Vagina (tissue), 2 donors: ENCODE measurements around the gene SRL. TPM values are rescaled to one million over a fixed set of nuclear protein-coding genes. Genes with fewer than 3 reads are reported as not detected.
A peak's percentile ranks its signal among the peaks of the same experiment; 100 is the strongest.
"Not testable (repeated sequence)": the region's sequence is repeated elsewhere in the genome, so short reads cannot be mapped to it uniquely, and the experiment has no call there.

ENCODE experiments used
- DNase-seq, 2 donors: peaks; one replicate each; pipeline ENCODE4 v3.0.0-alpha.2; 2017; ENCODE audit errors: extremely low spot score in 2 of 2
- H3K27ac ChIP-seq: fragments of 200-600 bp; sonication (generic); one replicate; pipeline ENCODE4 v1.5.1; 2019
- H3K27me3 ChIP-seq: fragments of 200-600 bp; sonication (generic); one replicate; pipeline ENCODE4 v1.5.1; 2019
- H3K36me3 ChIP-seq, 2 donors: fragments of 200-600 bp; sonication (generic); one replicate each; pipeline ENCODE4 v1.5.1; 2017 to 2019
- H3K4me1 ChIP-seq: fragments of 200-600 bp; sonication (generic); one replicate; pipeline ENCODE4 v1.5.1; 2019
- H3K4me3 ChIP-seq, 2 donors: fragments of 200-600 bp; sonication (generic); 1 replicate in 1 of 2; 2 replicates in 1 of 2; pipeline ENCODE4 v1.5.1; 2016 to 2019
- H3K9me3 ChIP-seq: fragments of 200-600 bp; sonication (generic); one replicate; pipeline ENCODE4 v1.5.1; 2019
- POLR2A ChIP-seq, 2 donors: fragments of 450-650 bp; IDR thresholded peaks; one replicate each; pipeline ENCODE4 v1.6.1; 2017; ENCODE audit warnings: antibody characterized with exemption in 2 of 2, mild to moderate bottlenecking in 2 of 2, moderate library complexity in 2 of 2
- POLR2AphosphoS5 ChIP-seq, 2 donors: sonication (generic); formaldehyde crosslinking; IDR thresholded peaks; one replicate each; pipeline ENCODE4 v1.9.0; 2017; ENCODE audit warnings: antibody characterized with exemption in 2 of 2, mild to moderate bottlenecking in 2 of 2, low read depth in 1 of 2; ENCODE audit not compliant: insufficient read depth in 1 of 2
- intact Hi-C: fragments of 100-400 bp; cut with DNase I; formaldehyde crosslinking; loops from one replicate; pipeline ENCODE4 v1.15.1; 2023
- total RNA-seq: library from RNA; depleted of rRNA; stranded (reverse); fragments of >200 nt; gene quantifications from one replicate; pipeline ENCODE4 v1.2.3, GENCODE V29; 2016
- TF ChIP-seq, protein P1 (sequence below), 3 experiments: fragments of 450-650 bp in 2 of 3; fragments of 200-600 bp in 1 of 3; sonication (generic) in 1 of 3; IDR thresholded peaks; one replicate each; pipeline ENCODE4 v1.5.1; 2017 to 2019; ENCODE audit warnings: antibody characterized with exemption in 3 of 3, mild to moderate bottlenecking in 2 of 3, moderate library complexity in 2 of 3

SRL gene
- total RNA-seq, 1 donor from 2014 or later, result 1.5 TPM

DNA sequence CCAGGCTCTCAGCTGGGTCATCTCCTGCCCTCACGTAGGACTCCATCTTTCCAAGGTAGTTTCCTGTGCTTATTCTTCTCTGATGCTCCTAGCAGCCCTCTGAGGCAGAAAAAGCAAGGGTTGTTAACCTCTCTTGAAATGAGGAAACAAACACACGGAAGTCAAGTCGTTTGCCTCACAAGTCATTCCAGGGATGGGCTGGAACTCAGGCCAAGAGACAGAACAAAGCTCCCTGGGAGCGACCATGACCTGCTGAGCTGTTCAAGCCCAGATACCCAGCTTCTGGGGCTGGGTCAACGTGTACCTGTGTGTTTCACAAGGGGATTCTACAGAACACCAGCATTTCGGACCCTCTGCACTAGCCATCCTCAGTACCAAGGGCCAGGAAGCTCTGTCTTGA is 28.1 kb downstream of the SRL start:
- H3K27ac ChIP-seq, result peak overlapping the region; percentile 68
- intact Hi-C loops, result no loop called here
- H3K9me3 ChIP-seq, result no peaks in the 10 kb centered on the region
- no peak overlapping the region for H3K4me3 ChIP-seq
- H3K36me3 ChIP-seq, result no peaks in the 10 kb centered on the region
- TF ChIP-seq, protein P1, sequence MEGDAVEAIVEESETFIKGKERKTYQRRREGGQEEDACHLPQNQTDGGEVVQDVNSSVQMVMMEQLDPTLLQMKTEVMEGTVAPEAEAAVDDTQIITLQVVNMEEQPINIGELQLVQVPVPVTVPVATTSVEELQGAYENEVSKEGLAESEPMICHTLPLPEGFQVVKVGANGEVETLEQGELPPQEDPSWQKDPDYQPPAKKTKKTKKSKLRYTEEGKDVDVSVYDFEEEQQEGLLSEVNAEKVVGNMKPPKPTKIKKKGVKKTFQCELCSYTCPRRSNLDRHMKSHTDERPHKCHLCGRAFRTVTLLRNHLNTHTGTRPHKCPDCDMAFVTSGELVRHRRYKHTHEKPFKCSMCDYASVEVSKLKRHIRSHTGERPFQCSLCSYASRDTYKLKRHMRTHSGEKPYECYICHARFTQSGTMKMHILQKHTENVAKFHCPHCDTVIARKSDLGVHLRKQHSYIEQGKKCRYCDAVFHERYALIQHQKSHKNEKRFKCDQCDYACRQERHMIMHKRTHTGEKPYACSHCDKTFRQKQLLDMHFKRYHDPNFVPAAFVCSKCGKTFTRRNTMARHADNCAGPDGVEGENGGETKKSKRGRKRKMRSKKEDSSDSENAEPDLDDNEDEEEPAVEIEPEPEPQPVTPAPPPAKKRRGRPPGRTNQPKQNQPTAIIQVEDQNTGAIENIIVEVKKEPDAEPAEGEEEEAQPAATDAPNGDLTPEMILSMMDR (IDR thresholded peaks at IDR 0.05), result no peak
- no peak for TF ChIP-seq POLR2AphosphoS5 (IDR thresholded peaks at IDR 0.05; ENCODE audit: insufficient read depth in 1 of 2, low read depth in 1 of 2)
- TF ChIP-seq POLR2A (IDR thresholded peaks at IDR 0.05), result no peak
- no peaks in the 10 kb centered on the region for H3K27me3 ChIP-seq
- peaks cover 36% of the 10 kb centered on the region for H3K4me1 ChIP-seq
- DNase-seq, result no peak

DNA sequence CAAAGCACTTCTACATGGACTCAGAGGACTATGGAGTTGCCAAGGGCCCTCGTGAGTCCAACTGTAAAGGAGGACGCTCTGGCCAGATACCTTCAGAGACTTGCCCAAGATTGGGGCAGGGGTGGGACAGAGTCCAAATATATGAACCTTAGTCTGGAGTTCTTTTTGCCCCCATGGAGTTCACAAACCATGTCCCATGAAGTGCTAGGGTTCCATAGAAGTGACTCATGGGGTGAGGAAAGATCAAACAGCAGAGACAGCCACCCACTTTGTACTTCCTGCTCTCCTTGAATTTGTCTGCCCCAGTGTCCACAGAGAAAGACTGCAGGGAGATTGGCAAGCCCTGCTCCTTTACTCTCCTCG is 29.0 kb downstream of the SRL start:
- H3K9me3 ChIP-seq, result no peaks in the 10 kb centered on the region
- no peak for DNase-seq
- peak overlapping the region; percentile 68 for H3K27ac ChIP-seq
- H3K27me3 ChIP-seq, result no peaks in the 10 kb centered on the region
- intact Hi-C loops, result no loop called here
- no peaks in the 10 kb centered on the region for H3K36me3 ChIP-seq
- TF ChIP-seq, protein P1 (IDR thresholded peaks at IDR 0.05), result no peak
- TF ChIP-seq POLR2A (IDR thresholded peaks at IDR 0.05), result no peak
- no peak for TF ChIP-seq POLR2AphosphoS5 (IDR thresholded peaks at IDR 0.05; ENCODE audit: insufficient read depth in 1 of 2, low read depth in 1 of 2)
- peaks cover 30% of the 10 kb centered on the region for H3K4me1 ChIP-seq
- no peak overlapping the region for H3K4me3 ChIP-seq

DNA sequence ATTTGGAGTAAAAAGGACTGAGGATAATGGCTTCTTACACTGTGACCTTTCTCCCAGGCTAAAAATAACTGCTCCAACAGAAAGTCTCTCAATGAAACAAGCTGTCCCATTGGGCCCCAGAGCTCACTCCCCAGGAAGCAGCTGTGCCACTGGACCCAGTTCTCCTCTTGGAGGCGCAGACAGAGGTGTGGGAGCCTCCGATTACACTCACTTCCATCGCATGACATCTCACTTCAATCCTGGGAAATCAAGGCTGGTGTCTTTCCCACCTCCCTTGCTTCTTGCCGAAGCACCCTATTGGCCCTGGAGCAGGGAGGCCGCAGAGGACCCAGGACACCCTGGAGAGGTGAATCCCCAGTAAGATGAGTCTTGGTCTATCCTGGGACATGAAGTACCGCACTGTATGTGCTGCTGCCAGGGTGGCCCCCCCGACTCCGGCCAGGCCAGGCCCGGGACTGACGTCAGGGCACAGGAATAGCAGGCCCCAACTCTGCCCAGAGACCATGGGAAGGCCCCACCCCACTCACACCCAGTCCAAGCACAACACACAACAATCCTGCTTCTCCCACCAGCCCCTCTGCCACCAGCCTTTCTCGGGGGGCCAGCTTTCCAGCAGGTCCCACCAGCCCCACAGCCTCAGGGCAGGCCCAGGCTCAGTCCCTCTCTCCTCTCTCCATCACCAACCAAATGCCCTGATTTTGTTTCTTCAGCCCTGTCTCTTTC is 29.5 kb downstream of the SRL start:
- no peaks in the 10 kb centered on the region for H3K27me3 ChIP-seq
- no peak overlapping the region for H3K4me3 ChIP-seq
- no peak for DNase-seq
- peaks cover 24% of the 10 kb centered on the region for H3K4me1 ChIP-seq
- H3K27ac ChIP-seq, result peak overlapping the region; percentile 68
- no peaks in the 10 kb centered on the region for H3K9me3 ChIP-seq
- intact Hi-C loops, result no loop called here
- TF ChIP-seq POLR2AphosphoS5 (IDR thresholded peaks at IDR 0.05; ENCODE audit: insufficient read depth in 1 of 2, low read depth in 1 of 2), result peak in 1 of 2 donors; percentile 32
- TF ChIP-seq, protein P1 (IDR thresholded peaks at IDR 0.05), result no peak
- TF ChIP-seq POLR2A (IDR thresholded peaks at IDR 0.05), result no peak
- no peaks in the 10 kb centered on the region for H3K36me3 ChIP-seq

DNA sequence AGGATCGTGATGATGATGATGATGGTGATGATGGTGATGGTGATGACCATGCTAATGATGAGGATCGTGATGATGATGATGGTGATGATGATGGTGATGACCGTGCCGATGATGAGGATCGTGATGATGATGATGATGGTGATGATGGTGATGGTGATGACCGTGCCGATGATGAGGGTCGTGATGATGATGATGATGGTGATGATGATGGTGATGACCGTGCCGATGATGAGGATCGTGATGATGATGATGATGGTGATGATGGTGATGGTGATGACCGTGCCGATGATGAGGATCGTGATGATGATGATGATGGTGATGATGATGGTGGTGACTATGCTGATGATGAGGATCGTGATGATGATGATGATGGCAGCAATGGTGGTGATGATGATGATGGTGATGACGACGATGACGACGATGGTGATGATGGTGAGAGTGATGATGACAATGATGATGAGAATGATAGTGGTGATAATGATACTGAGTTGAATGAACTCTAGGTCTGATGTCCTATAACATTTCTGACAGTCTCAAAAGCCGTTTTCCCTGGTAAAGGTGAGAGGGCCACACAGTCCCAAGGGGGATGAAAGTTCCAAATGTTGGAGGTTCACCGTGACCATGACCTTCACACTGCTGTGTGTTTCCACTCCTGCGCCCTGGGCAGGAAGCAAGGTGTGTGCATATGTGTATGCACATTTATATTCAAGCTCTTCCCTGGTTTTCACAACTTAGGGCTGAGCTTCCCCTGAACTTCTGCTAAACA is 30.3 kb downstream of the SRL start:
- H3K36me3 ChIP-seq, H3K9me3 ChIP-seq, H3K27me3 ChIP-seq, H3K4me3 ChIP-seq, intact Hi-C loops, DNase-seq: not testable (repeated sequence)
- Histone ChIP-seq H3K27ac (peak overlapping the region; percentile 20), H3K4me1 (peaks cover 19% of the 10 kb centered on the region)

DNA sequence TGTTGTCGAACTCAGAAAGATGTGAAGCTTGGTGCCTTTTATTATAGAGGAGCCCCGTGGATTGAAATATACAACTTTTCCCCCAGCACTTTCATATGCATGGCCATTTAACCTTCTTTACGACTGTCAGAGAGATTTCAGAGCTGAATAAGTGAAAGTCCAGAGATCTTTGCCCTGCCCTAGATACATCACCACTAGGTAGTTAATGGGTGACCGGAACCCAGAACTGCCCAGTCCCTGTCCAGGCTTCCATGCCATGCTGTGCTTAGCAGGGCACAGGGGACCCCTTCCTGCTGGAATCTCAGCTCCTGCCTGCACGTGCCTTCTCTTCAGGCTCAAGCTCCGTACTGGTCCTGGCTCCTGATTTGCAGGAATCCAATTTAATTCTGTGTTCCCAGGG is 32.2 kb downstream of the SRL start:
- H3K27me3 ChIP-seq, result no peaks in the 10 kb centered on the region
- TF ChIP-seq, protein P1 (IDR thresholded peaks at IDR 0.05), result no peak
- TF ChIP-seq POLR2AphosphoS5 (IDR thresholded peaks at IDR 0.05; ENCODE audit: insufficient read depth in 1 of 2, low read depth in 1 of 2) (no peak), POLR2A (IDR thresholded peaks at IDR 0.05) (no peak)
- no peaks in the 10 kb centered on the region for H3K36me3 ChIP-seq
- no peaks in the 10 kb centered on the region for H3K9me3 ChIP-seq
- H3K4me3 ChIP-seq, result no peak overlapping the region
- no peak for DNase-seq
- intact Hi-C loops, result loop anchor here (10.0 kb wide), 1 partner anchor 125 kb away; no protein-coding TSS in a partner anchor
- H3K4me1 ChIP-seq, result peaks cover 14% of the 10 kb centered on the region
- no peak overlapping the region for H3K27ac ChIP-seq
